ENCODE results near the gene MANSC4. TPM values are rescaled to one million over a fixed set of nuclear protein-coding genes. Genes with fewer than 3 reads are reported as not detected.

Gene MANSC4
- total and polyA plus RNA-seq, 11 donors: not detected

DNA sequence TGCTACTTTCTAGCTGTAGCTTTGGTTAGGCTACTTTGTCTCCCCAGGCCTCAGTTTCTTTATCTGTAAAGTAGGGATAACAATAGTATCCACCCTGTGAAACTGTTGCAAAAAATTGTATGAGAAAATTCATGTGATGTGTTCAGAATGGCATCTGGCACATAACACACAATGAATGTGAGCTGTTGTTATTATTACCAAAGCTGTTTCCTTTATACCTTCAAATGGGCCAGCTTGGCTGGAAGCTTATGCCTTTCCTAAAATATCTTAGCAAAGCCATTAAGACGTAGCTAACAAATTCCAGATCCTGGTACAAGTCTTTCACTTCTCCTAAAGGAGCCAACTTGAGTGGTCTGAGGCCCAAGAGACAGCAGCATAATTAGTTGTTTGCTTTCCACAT lies 25.2 kb upstream of the MANSC4 start:
- no peaks in the 10 kb centered on the region for H3K9me3 ChIP-seq
- H3K27ac ChIP-seq: no peak overlapping the region
- H3K27me3 ChIP-seq: no peaks in the 10 kb centered on the region
- H3K36me3 ChIP-seq: peaks cover 0 to 10% (median 0%) of the 10 kb centered on the region in 9 donors
- no peaks in the 10 kb centered on the region for H3K4me1 ChIP-seq
- TF ChIP-seq, protein P1, sequence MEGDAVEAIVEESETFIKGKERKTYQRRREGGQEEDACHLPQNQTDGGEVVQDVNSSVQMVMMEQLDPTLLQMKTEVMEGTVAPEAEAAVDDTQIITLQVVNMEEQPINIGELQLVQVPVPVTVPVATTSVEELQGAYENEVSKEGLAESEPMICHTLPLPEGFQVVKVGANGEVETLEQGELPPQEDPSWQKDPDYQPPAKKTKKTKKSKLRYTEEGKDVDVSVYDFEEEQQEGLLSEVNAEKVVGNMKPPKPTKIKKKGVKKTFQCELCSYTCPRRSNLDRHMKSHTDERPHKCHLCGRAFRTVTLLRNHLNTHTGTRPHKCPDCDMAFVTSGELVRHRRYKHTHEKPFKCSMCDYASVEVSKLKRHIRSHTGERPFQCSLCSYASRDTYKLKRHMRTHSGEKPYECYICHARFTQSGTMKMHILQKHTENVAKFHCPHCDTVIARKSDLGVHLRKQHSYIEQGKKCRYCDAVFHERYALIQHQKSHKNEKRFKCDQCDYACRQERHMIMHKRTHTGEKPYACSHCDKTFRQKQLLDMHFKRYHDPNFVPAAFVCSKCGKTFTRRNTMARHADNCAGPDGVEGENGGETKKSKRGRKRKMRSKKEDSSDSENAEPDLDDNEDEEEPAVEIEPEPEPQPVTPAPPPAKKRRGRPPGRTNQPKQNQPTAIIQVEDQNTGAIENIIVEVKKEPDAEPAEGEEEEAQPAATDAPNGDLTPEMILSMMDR (IDR thresholded peaks at IDR 0.05): no peak
- TF ChIP-seq POLR2A (IDR thresholded peaks at IDR 0.05): no peak
- 0 to 46% (median 20%) methylated on average over 1 of the region's 1 CpG for WGBS, 4 donors
- ATAC-seq (no peak), DNase-seq (no peak)
- intact Hi-C loops (cut with DNase I): no loop called here
- H3K4me3 ChIP-seq: no peak overlapping the region

- Histone ChIP-seq H3K4me3 (no peak overlapping the region), H3K36me3 (peaks cover 0 to 32% (median 20%) of the 10 kb centered on the region in 9 donors), H3K27me3 (no peaks in the 10 kb centered on the region), H3K9me3 (no peaks in the 10 kb centered on the region), H3K4me1 (no peaks in the 10 kb centered on the region), H3K27ac (no peak overlapping the region)
- DNase-seq: no peak
- intact Hi-C loops (cut with DNase I): no loop called here
- 87 to 93% (median 92%) methylated on average over 2 of the region's 2 CpGs for WGBS, 4 donors
- TF ChIP-seq, protein P1 (IDR thresholded peaks at IDR 0.05): no peak
- TF ChIP-seq POLR2A (IDR thresholded peaks at IDR 0.05): no peak
- no peak for ATAC-seq
These were observed 22.9 kb upstream of the MANSC4 start for GRCh38 chr12:27802936-27803335.

- H3K4me3 ChIP-seq: no peak overlapping the region
- TF ChIP-seq, protein P1 (IDR thresholded peaks at IDR 0.05): no peak
- no peak for TF ChIP-seq POLR2A (IDR thresholded peaks at IDR 0.05)
- no peak for DNase-seq
- no peaks in the 10 kb centered on the region for H3K4me1 ChIP-seq
- H3K9me3 ChIP-seq: no peaks in the 10 kb centered on the region
- H3K27me3 ChIP-seq: no peaks in the 10 kb centered on the region
- ATAC-seq: no peak
- WGBS, 4 donors: 85 to 89% (median 85%) methylated on average over 4 of the region's 4 CpGs
- intact Hi-C loops (cut with DNase I): no loop called here
- peaks cover 0 to 36% (median 25%) of the 10 kb centered on the region in 9 donors for H3K36me3 ChIP-seq
- no peak overlapping the region for H3K27ac ChIP-seq
These were observed 22.5 kb upstream of the MANSC4 start for GRCh38 chr12:27802511-27802910.

DNA sequence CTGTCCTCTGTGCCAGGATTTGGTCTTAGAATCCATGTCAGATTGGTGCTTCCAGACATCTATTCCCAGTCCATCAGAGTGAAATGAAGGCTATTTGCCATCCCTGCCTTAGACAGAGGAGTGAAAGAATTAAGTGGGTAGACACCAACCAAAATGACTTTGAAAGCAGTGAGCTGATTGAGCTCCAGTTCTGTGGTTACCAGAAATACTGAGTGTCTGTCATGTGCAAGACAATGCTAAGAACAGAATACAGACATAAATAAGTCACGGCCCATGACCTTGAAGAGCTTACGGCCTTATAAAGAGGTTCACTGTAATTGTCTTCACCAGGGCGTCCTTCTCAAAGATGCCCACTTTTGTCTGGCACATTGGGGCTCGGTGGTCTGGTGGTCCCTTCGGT lies 21.6 kb upstream of the MANSC4 start:
- DNase-seq: no peak
- no peaks in the 10 kb centered on the region for H3K9me3 ChIP-seq
- no peak overlapping the region for H3K27ac ChIP-seq
- no peaks in the 10 kb centered on the region for H3K27me3 ChIP-seq
- H3K4me3 ChIP-seq: no peak overlapping the region
- intact Hi-C loops (cut with DNase I): no loop called here
- no peak for ATAC-seq
- 77 to 84% (median 82%) methylated on average over 5 of the region's 5 CpGs for WGBS, 4 donors
- peaks cover 0 to 45% (median 33%) of the 10 kb centered on the region in 9 donors for H3K36me3 ChIP-seq
- no peak for TF ChIP-seq POLR2A (IDR thresholded peaks at IDR 0.05)
- TF ChIP-seq, protein P1 (IDR thresholded peaks at IDR 0.05): no peak
- no peaks in the 10 kb centered on the region for H3K4me1 ChIP-seq

All from heart left ventricle (tissue), 16 donors.